Omental fat pad (tissue), 4 donors: ENCODE measurements around the gene STN1. TPM values are rescaled to one million over a fixed set of nuclear protein-coding genes. Genes with fewer than 3 reads are reported as not detected.
"Not testable (repeated sequence)": the region's sequence is repeated elsewhere in the genome, so short reads cannot be mapped to it uniquely, and the experiment has no call there.

Experiments
- ATAC-seq: fragments of 150-250 bp; one replicate; pipeline ENCODE4 v1.9.1; 2016; ENCODE audit warnings: mild to moderate bottlenecking, moderate library complexity; ENCODE audit not compliant: low FRiP score
- DNase-seq: peaks from one replicate; pipeline ENCODE4 v3.0.0-alpha.2; 2019; ENCODE audit warnings: low spot score
- total RNA-seq, 4 donors: library from RNA; depleted of rRNA; stranded (reverse); fragments of >200 nt; gene quantifications; one replicate each; pipeline ENCODE4 v1.1.0, GENCODE V29; 2016
- TF ChIP-seq, protein P1 (sequence below), 3 donors: fragments of 450-650 bp; IDR thresholded peaks; one replicate each; pipeline ENCODE4 v1.5.1; 2016 to 2017; ENCODE audit warnings: antibody characterized with exemption in 3 of 3, mild to moderate bottlenecking in 3 of 3, moderate library complexity in 2 of 3

The STN1 gene
- total RNA-seq, 4 donors from 2014 or later: 15.4 to 44.7 (median 21.1) TPM

DNA sequence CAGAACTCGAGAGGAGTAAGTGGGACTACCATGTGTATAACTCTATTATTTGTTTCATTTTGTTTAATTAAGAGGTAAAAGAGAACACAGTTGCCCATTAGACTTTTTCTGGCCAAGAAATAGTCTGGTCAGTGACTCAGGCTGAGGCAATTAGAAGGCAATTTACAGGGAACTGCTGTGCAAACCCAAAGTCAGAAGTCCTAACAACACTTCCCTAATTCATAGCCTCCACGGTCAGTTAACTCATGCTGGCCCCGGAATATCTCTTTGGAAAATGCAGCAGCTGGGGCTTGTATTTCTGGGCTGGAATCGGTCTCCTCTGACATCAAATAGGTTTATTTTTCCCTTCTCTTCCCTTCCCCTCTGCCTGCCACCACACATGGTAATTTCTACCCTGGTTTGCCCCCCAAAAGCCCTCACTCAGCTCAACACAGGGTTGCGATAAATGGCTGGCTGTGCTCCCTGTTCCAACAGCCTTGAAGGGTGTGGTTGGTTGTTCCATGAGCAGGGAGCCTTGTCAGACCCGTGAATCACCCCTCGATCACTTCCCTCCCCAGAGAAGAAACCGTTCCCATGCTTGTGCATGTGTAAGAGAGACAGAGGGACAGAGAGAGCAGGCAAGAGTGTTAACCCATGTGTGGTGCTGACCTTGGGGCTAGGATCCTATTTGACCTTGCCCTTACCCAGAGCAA, 68.0 kb downstream of the STN1 start:
- DNase-seq (no peak), ATAC-seq (no peak)
- TF ChIP-seq, protein P1, sequence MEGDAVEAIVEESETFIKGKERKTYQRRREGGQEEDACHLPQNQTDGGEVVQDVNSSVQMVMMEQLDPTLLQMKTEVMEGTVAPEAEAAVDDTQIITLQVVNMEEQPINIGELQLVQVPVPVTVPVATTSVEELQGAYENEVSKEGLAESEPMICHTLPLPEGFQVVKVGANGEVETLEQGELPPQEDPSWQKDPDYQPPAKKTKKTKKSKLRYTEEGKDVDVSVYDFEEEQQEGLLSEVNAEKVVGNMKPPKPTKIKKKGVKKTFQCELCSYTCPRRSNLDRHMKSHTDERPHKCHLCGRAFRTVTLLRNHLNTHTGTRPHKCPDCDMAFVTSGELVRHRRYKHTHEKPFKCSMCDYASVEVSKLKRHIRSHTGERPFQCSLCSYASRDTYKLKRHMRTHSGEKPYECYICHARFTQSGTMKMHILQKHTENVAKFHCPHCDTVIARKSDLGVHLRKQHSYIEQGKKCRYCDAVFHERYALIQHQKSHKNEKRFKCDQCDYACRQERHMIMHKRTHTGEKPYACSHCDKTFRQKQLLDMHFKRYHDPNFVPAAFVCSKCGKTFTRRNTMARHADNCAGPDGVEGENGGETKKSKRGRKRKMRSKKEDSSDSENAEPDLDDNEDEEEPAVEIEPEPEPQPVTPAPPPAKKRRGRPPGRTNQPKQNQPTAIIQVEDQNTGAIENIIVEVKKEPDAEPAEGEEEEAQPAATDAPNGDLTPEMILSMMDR (IDR thresholded peaks at IDR 0.05): no peak

DNA sequence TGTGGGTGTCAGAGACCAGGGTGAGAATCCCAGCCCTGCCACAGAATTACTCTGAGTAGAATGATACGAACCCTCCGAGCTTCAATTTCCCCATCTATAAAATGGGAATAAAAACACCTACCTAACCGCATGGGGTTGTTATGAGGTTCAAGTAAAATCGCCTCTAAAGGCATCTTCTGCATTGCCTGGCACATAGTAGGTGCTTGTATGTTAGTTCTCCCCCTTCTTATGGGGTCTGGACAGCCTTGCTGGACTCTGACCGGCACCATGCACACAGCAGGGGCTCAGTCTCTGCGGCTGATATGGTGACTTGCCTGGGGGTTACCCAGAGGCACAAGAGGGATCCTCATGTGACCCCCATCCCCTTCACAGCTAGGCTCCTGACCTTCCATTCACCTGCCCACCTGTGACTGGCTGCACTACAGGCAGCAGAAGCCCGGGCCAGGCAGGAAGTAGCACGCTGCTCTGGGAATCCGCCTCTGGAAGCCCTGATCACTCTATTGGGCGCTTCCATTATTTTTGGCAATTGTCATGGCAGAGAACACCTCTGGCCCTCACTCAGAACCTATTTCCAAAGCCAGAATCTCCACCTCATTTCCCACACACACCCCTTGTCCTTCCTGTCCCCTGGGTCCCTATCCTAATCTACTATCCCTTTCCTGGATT, 68.6 kb downstream of the STN1 start:
- TF ChIP-seq, protein P1 (IDR thresholded peaks at IDR 0.05): no peak
- ATAC-seq (no peak), DNase-seq (no peak)

GRCh38 chr10:103847909-103848468, 70.0 kb downstream of the STN1 start:
- DNase-seq (no peak), ATAC-seq (no peak)
- TF ChIP-seq, protein P1 (IDR thresholded peaks at IDR 0.05): no peak

DNA sequence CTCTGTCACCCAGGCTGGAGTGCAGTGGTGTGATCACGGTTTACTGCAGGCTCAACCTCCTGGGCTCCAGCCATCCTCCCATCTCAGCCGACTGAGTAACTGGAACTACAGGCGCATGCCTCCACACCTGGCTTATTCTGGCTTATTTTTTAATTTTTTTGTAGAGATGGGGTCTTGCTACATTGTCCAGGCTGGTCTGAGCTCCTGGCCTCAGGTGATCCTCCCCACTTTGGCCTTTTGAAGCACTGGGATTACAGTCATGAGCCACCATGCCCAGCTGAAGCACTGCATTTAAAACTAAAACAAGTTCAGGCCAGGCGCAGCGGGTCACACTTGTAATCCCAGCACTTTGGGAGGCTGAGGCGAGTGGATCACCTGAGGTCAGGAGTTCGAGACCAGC, 70.6 kb downstream of the STN1 start:
- DNase-seq (no peak), ATAC-seq (no peak)
- TF ChIP-seq, protein P1 (IDR thresholded peaks at IDR 0.05): no peak

- DNase-seq: no peak
- no peak for ATAC-seq
- TF ChIP-seq, protein P1 (IDR thresholded peaks at IDR 0.05): no peak
Measured at GRCh38 chr10:103845972-103846371, 72.0 kb downstream of the STN1 start.

DNA sequence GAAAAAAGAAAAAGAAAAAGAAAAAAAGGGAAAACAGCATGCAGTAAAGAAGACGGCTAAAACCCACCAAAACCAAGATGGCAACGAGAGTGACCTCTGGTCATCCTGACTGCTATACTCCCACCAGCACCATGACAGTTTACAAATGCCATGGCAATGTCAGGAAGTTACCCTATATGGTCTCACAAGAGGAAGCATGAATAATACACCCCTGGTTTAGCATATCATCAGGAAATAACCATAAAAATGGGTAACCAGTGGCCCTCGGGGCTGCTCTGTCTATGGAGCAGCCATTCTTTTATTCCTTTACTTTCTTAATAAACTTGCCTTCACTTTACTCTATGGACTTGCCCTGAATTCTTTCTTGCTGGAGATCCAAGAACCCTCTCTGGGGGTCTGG, 72.6 kb downstream of the STN1 start:
- DNase-seq, ATAC-seq: not testable (repeated sequence)

DNA sequence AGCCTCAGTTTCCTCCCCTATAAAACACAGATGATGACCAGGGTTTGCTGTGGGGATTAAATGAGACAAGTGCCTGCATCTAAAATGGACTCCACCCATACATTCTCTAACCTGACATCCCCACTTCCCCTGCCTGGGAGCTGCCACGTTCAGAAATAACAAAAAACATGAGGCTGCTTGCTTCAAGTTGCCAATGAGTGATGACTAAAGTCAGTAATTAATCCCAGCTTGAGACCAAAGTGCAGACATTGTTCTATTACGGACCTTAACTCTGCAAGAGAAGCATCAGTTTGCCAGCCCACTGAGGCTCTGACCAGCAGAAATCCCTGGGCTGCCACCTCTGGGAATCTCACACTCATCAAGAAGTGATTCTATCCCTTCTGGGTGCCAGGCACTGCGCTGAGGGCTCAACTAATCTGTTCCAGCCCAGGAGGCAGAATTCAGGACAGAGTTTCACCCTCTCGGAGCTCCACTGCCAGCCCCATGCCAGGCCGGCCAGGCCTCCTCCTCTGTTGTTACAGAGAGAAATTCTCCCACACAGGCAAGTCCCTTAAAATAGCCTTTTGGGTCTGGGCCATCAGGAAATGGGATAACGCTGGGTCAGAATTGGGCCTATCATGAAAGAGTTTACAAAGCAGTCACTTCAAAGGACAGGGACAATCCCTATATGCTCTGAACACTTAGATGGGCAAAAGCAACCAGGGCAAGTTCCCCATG, 74.0 kb downstream of the STN1 start:
- ATAC-seq (no peak), DNase-seq (no peak)
- TF ChIP-seq, protein P1 (IDR thresholded peaks at IDR 0.05): no peak
